Stimulated activated CD4-positive, alpha-beta T cell treated with anti-CD3 and anti-CD28 coated beads, Interleukin-15, amount 100 ng/mL, for 24 hours (primary cell): ENCODE results near the gene LRRC7.
"Not testable (repeated sequence)": the region's sequence is repeated elsewhere in the genome, so short reads cannot be mapped to it uniquely, and the experiment has no call there.

ENCODE experiments used
- DNase-seq: peaks from one replicate; pipeline ENCODE4 v3.0.0-alpha.2; 2020

Gene LRRC7

GRCh38 chr1:69911301-69911801 is 343.6 kb downstream of the LRRC7 start:
- DNase-seq, result no peak

- no peak for DNase-seq
Measured at GRCh38 chr1:69913977-69914376, 346.3 kb downstream of the LRRC7 start.

DNA sequence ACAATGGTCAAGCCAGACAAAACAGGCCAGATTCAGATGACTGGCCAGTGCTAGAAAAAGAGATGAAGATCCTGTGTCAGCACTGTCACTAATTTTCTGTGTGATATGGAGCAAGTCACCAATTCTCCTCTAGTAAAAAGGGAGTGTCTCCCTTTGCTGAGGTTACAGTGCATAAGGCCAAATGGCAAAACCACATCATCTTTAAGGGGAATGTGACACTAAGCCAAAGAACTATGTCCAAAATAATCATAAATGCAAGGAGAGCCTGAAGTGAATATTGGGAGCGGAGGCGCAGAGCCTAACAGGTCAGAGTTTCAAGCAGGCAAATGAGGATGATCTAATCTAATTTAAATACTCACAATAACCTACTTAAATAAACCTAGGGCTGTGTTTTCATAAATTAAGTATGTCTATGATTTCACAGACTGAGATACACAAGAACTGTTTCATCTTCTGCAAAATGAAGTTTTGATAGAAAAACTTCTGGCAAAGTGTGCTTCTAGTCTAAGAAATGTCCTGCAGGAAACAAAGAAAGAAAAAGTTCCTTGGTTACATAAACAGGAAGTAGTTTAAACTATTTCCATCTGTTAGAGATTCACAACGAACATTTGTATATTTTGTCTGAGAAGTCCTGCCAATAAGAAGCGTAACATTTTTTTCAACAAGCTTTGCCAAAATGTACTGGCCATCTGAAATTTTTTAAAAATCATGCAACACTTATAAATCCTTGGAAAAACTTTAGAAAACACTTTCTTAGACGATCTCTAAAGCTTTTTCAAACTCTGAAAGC is 347.4 kb downstream of the LRRC7 start:
- DNase-seq, result no peak

DNA sequence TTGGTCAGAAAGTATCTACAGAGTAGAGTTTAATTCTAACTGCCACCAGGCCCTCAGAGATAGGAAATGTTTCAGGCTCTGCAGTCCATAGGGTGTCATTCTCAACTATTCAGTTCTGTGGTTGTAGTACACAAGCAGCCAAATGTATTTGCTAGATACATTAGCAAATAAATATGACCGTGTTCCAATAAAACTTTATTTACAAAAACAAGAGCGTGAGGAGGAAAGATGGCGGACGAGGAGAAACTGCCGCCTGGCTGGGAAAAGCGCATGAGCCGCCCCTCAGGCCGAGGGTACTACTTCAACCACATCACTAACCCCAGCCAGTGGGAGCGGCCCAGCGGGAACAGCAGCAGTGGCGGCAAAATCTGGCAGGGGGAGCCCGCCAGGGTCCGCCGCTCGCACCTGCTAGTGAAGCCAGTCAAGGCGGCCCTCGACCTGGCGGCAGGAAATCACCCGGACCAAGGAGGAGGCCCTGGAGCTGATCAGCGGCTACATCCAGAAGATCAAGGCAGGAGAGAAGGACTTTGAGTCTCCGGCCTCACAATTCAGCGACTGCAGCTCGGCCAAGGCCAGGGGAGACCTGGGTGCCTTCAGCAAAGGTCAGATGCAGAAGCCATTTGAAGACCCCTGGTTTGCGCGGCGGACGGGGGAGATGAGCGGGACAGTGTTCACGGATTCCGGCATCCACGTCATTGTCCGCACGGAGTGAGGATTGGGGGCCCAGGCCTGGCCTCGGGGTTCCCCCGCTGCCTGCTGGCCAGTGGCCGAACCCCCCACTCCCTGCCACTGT is 351.6 kb downstream of the LRRC7 start:
- DNase-seq, result no peak

DNA sequence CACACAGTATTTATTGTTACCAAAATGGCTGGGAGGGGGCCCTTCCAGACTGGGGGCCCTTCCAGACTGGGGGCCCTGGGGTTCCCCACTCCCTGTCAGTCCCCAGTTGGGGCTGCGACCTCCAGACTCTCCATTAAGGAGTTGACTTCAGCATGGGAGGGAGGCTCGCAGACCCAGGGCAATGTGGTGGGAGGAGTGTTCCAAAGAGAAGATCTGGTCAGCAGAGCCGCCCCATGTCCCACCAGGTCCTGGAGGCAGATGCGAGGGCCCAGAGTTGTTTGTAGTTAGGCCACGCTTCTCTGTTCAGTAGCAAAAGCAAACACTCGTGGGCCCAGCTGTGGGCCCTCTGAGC is 352.2 kb downstream of the LRRC7 start:
- DNase-seq, result no peak

DNA sequence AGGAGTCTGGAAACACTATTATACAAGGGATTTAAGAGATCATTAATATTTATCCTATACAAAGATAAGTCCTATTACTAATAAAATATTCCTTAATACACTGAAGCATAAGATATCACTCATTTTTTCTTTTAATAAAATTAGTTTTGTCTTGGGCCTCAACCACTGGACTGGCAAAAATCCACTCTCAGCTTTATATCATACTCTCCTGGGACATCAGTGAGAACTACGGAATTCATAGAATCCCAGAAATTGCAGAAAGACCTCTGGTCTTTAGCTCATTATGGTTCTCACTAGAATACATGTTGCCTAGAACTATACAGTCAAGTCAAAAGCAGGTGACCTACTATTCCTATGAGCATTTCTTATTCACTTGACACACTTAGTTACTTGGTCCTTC is 352.7 kb downstream of the LRRC7 start:
- DNase-seq, result no peak

GRCh38 chr1:69921486-69921885 is 353.8 kb downstream of the LRRC7 start:
- no peak for DNase-seq

GRCh38 chr1:69928234-69928633 is 360.5 kb downstream of the LRRC7 start:
- DNase-seq, result not testable (repeated sequence)

DNA sequence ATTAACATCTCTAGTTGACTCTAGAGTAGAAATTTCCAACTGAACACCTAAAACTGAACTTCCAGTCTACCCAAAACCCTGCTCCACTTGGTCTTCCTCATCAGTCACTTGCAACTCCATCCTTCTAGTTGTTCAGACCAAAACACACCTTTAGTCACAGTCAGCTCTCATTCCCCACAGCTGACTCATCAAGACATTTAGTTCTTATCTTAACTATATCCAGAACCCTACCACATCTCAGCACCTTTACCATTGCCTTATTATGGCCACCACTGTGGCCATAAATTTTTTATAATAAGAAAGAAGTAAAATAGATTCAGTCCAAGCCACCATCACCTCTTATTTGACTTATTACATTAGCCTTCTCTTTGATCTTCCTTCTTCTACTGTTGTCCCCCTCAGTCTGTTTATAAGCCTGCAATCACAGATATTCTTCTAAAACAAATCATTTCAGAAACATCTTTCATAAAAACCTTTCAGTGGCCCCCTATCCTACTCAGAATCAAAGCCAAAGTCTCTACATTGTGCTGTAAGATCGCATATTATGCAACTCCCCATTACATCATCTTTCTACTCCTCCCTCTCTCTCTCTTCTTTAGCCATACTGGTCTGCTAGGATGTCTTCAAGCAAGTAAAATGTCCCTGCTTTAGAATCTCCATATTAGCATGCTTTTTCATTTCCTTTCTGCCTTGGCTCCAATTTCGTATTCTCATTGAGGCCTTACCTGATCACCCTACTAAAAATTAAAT is 361.8 kb downstream of the LRRC7 start:
- no peak for DNase-seq

- DNase-seq, result no peak
Measured at GRCh38 chr1:69930396-69930795, 362.7 kb downstream of the LRRC7 start.

- no peak for DNase-seq
Measured at GRCh38 chr1:69932760-69933159, 365.0 kb downstream of the LRRC7 start.

DNA sequence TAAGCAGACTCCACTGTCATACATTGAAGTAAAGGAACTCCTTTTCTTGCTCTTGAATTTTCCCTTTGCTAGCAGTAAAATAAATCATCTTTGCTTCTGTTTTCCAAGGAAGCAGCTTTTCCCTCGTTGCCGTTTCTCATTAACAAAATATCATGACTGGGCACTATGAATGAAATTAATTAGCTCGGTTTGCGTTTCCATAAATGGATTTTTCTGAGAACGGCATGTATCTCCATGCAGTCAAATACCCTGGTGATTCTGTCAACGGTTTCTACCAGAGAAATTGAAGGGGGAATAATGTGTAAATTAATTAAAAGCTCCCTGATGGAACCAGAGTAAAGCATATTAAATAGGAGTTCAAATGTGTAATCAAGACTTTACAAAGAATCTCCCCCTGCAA is 372.5 kb downstream of the LRRC7 start:
- no peak for DNase-seq

DNA sequence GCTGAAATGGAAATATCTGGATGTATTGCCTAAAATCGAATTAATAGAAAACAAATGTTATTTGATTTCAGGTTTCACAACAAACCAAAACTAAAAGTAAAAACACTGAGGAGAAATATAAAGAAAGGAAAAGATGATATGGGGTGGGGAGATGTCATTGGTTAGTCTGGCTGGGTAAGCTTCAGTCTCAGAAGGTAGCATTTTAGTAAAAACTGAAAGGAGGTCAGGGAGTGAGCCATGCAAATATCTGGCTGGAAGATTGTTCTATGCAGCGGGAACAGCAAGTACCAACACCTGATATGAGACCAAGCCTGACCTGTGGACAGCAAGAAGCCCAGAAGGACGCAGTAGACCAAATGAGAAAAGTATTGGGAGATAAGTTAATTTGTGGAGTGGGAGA is 373.1 kb downstream of the LRRC7 start:
- no peak for DNase-seq

GRCh38 chr1:69943030-69943429 is 375.3 kb downstream of the LRRC7 start:
- DNase-seq, result no peak

DNA sequence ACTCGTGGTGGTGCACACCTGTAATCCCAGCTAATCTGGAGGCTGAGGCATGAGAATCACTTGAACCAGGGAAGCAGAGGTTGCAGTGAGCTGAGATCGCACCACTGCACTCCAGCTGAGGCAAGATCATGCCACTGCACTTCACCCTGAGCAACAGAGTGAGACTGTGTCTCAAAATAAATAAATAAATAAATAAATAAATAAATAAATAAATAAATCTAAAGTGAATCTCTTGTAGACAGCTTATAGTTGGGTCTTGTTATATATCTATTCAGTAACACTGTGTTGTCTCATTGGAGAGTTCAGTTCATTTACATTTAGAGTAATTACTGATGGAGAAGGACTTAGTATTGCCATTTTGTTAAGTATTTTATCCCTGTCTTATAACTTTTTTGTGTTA is 379.2 kb downstream of the LRRC7 start:
- DNase-seq, result no peak

DNA sequence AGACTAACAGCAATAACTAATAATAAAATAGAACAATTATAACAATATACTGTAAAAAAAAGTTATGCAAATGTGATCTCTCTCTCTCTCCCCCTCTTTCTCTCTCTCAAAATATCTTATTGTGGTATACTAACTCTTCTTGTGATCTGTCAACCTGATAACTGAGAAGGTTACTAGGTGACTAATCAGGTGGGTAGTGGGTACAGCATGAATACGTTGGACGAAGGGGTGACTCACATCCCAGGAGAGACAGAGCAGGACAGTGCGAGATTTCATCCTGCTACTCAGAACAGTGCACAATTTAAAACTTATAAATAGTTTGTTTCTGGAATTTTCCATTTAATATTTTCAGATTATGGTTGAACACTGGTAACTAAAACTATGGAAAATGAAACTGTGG is 380.1 kb downstream of the LRRC7 start:
- DNase-seq, result no peak

GRCh38 chr1:69952676-69953075 is 385.0 kb downstream of the LRRC7 start:
- DNase-seq, result no peak

GRCh38 chr1:69962452-69962851 is 394.7 kb downstream of the LRRC7 start:
- DNase-seq, result not testable (repeated sequence)

GRCh38 chr1:69967245-69967766 is 399.6 kb downstream of the LRRC7 start:
- no peak for DNase-seq

- no peak for DNase-seq
Measured at GRCh38 chr1:69976896-69977295, 409.2 kb downstream of the LRRC7 start.

- DNase-seq, result no peak
Measured at GRCh38 chr1:69982992-69983391, 415.3 kb downstream of the LRRC7 start.

- DNase-seq, result no peak
Measured at GRCh38 chr1:69985376-69985775, 417.7 kb downstream of the LRRC7 start.

DNA sequence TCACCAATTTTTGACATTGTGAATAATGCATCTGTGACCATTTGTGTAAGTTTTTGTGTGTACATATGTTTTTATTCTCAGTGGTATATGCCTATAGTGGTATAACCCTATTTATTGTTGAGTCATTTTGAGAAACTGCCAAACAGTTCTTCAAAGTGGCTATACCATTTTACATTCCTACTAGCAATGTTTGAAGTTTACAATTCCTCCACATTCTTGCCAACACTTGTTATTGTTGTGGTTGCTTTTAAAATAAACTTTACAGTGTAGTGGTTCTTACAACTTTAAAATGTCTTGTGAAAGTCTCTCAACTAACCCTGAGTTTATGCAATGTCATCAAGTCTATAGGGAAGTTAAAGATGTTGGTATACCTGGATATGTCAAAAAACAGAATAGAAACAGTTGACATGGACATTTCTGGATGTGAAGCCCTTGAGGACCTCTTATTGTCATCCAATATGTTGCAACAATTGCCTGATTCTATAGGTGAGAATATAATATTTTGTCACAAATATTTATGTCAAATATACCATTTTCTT is 418.2 kb downstream of the LRRC7 start:
- no peak for DNase-seq
